ENCODE data around the gene UTP20.

Gene UTP20

GRCh38 chr12:101280006-101280505 lies at the start of gene UTP20:
Gene UTP20, plus strand, starts transcription at chr12:101280105. Its CDS starts 178 bp downstream, at chr12:101280283.
- DNase-seq (ENCODE audit: low read depth), result peak; percentile 92

DNA sequence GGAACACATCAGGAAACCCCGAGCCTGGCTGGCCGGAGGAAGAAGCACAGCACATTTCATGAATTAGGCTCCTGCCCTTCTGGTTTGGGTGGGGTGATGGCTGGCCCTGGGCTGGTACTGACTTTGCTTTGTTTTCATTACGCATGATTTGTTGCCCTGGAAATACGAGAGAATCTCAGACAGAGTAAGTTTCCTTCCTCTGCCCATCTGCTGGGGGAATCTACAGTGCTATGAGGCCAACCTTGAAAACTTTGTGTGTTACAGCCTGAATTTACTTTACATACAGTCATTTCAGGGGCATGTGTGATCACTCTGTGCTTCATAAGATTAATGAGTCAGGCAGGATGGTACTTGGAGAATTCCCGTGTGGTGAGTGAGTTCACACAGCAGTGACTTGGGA lies 49.4 kb upstream of the UTP20 start:
- DNase-seq (ENCODE audit: low read depth), result peak; percentile 64
- no peak for TF ChIP-seq CTCF (conservative IDR thresholded peaks at IDR 0.05; ENCODE audit: low read depth, low read length)
- no peak overlapping the region for H3K4me3 ChIP-seq (ENCODE audit: low read depth, low read length)

More at GRCh38 chr12:101280006-101280505, at the start of gene UTP20:
- H3K4me3 ChIP-seq (ENCODE audit: low read depth, low read length), result peak within 1 kb of the TSS; percentile 99
- no peak for TF ChIP-seq CTCF (conservative IDR thresholded peaks at IDR 0.05; ENCODE audit: low read depth, low read length)

DNA sequence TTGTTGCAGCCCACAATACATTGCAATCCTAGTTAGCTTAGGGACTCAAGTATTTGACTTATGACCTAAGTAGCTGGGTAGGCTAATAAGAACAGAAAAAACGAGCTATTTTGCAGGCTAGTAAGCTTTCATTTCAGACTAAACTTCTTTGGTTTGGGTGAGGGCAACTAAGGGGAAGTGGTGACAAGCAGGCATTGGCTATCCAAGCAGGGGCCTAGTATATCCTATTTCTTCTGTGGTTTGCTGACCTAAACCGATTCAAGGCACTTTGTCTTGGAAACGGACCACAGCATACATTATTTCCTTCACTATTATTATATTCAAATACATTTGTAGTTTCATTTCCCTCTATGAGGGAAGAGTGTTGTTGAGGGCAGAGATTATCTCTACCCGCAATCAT lies 48.3 kb upstream of the UTP20 start:
- no peak for TF ChIP-seq CTCF (conservative IDR thresholded peaks at IDR 0.05; ENCODE audit: low read depth, low read length)
- no peak for DNase-seq (ENCODE audit: low read depth)
- H3K4me3 ChIP-seq (ENCODE audit: low read depth, low read length), result no peak overlapping the region

DNA sequence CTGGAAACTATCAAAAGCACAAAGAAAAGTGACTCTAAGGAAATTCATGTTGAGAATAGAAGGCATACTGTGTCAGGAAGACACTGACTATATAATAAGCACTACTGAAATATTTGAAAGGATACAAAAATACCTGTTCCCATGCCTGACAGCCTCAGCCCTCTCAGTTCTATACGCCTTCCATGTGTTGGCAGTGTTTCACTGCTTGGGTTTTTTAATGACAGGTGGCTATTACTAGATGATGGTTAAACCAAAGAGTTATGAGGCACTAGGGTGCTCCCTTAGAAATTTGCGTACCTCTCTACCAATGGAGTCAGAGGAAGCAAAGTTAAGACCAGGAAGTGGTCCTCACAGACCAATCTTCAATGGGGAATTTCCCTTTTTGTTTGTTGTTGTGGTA lies 44.2 kb upstream of the UTP20 start:
- TF ChIP-seq CTCF (conservative IDR thresholded peaks at IDR 0.05; ENCODE audit: low read depth, low read length), result no peak
- DNase-seq (ENCODE audit: low read depth), result no peak
- H3K4me3 ChIP-seq (ENCODE audit: low read depth, low read length), result no peak overlapping the region

DNA sequence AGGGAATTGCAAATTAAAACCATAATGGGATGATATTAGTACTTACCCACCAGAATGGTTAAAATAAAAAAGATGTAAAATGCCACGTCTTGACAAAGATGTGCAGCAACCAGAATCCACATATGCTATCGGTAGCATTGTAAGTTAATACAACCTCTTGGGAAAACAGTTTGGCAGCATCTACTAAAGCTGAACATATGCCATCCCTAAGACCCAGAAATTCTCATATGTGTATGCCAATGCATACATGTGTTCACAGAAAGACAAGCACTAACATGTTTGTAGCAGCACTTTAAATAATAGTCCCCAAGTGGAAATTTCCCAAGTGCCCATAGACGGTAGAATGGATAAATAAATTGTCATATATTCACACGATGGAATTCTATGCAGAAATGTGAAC lies 41.6 kb upstream of the UTP20 start:
- TF ChIP-seq CTCF (conservative IDR thresholded peaks at IDR 0.05; ENCODE audit: low read depth, low read length), result no peak
- no peak for DNase-seq (ENCODE audit: low read depth)
- H3K4me3 ChIP-seq (ENCODE audit: low read depth, low read length), result no peak overlapping the region

DNA sequence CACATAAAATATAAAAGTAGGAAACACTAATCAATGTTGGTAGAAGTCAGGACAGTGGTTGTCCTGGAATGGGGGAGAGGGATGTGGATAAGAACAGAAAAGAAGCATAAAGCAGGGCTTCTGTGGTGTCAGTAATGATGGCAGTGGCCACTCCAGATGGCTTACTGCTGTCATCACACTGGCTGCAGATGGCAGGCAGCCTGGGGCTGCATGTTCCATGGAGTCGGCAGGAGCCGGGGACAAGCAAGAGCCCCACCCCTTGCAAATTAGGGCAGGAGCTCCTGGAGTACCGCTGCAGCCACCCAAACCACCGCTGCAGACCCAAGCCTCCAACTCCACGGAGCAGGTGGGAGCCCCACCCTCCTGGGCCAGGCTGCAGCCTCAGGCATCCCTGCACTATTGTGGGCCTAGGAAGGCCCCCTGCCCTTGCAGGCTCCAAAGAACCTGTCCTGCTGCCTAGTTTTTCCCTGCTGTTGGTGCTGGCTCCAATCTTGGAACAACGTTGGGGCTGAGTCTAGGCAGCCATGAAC lies 41.0 kb upstream of the UTP20 start:
- DNase-seq (ENCODE audit: low read depth), result no peak
- H3K4me3 ChIP-seq (ENCODE audit: low read depth, low read length), result no peak overlapping the region
- no peak for TF ChIP-seq CTCF (conservative IDR thresholded peaks at IDR 0.05; ENCODE audit: low read depth, low read length)

GRCh38 chr12:101243074-101243473 lies 36.8 kb upstream of the UTP20 start:
- H3K4me3 ChIP-seq (ENCODE audit: low read depth, low read length), result no peak overlapping the region
- TF ChIP-seq CTCF (conservative IDR thresholded peaks at IDR 0.05; ENCODE audit: low read depth, low read length), result no peak
- no peak for DNase-seq (ENCODE audit: low read depth)

All from choroid plexus epithelial cell (primary cell).